Right renal pelvis (tissue), 4 donors: ENCODE data around the gene TMEM217. TPM values are rescaled to one million over a fixed set of nuclear protein-coding genes. Genes with fewer than 3 reads are reported as not detected.

ENCODE experiments used
- DNase-seq, 4 donors: peaks; one replicate each; pipeline ENCODE4 v3.0.0-alpha.2; 2013; ENCODE audit warnings: low read depth in 4 of 4, low spot score in 3 of 4, missing footprints in 1 of 4
- polyA plus RNA-seq, 4 donors: library from polyadenylated mRNA; unstranded; fragments of 120-200 nt; gene quantifications; one replicate each; pipeline ENCODE4 v1.2.1, GENCODE V29; 2013; ENCODE audit not compliant: insufficient read length in 4 of 4

The TMEM217 gene
- polyA plus RNA-seq, 4 donors, result 1.1 to 2.2 (median 1.6) TPM

DNA sequence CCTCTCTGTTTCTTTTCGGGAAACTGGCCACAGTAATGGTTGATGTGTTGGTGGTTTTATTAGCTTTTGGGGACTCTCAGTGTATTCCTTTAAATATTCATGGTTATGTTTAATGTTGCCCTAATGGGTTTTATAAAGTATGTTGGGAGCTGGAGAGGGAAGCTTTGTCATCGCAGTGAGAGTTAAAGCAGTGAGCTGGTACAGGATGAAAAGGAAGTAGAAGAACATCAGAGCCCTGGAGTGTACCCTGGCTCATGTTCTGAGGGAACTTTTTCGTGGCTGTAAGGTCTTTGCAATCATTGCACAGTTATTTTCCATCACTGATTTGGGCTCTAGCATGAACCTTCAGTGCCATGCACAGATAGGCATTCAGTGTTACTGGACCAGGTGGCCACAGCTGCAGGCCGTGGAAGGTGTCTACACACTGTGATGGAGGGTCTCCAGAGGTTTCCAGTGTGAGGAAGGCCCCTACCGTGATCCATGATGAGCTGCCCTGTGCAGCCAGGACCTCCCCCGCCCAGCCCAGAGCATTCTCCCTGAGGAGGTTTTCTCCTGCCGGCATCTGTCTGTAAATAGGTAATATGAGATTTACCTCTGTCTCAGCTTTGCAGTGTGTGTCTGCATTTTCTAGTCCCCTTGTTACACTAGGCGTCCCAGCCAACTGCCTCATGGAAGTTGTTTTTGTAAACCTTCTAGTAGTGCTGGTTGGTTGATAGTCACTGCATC lies 22.4 kb upstream of the TMEM217 start:
- no peak for DNase-seq

DNA sequence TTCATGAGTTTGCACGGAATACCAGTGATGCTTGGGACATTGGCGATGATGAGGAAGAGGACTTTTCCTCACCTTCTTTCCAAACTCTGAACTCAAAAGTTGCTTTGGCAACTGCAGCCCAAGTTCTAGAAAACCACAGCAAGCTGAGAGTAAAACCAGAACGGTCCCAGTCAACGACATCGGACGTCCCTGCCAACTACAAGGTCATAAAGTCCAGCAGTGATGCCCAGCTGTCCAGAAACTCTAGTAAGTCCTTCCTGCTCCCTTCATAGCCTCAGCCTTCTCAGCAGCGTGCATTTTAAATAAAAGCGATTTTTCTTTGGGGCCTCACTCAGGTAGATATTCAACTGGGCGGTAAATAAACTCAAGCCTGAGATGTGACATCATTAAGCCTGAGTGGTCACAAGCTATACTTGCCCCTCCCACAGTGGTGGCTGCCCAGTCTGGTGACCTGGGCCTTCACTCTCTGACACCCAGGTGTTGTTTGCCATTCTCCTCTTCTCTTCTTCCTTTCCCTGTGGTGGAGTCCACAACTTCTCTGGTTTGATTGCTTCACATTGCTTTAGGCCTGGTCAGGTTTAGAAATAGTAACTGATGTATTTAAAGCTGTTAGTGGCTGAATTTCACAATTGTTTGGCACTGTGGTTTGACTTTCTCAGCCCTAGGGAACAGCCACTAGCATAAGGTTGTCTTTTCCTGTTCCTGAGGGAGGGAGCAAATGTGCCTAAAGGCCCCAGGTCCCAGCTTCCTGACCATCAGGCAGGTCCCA lies 21.6 kb upstream of the TMEM217 start:
- DNase-seq, result no peak

DNA sequence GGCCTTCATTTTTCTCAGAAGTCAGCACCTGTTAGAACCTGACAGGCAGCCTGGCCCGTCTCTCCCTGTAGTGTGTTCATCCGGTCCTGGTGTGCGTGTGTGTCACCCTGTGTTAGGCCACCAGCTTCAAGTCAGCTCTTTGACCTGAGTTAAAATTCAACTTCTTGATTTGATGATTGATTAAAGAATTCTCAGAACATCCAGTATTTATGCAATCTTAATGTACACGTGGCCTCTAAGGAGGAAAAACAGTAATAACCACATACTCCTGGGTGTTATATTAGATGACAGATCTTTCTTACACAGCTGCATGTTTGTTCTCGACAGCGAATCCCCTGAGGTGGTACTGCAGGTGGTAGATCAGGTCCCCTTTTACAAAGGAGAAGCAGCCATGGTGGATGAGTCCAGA lies 19.1 kb upstream of the TMEM217 start:
- no peak for DNase-seq

- DNase-seq, result no peak
Observed at GRCh38 chr6:37275350-37275749, 17.4 kb upstream of the TMEM217 start.

- DNase-seq, result peak in 3 of 4 donors; percentile 44 to 62 (median 62)
Observed at GRCh38 chr6:37273690-37274089, 15.7 kb upstream of the TMEM217 start.

- DNase-seq, result no peak
Observed at GRCh38 chr6:37272834-37273566, 15.1 kb upstream of the TMEM217 start.

DNA sequence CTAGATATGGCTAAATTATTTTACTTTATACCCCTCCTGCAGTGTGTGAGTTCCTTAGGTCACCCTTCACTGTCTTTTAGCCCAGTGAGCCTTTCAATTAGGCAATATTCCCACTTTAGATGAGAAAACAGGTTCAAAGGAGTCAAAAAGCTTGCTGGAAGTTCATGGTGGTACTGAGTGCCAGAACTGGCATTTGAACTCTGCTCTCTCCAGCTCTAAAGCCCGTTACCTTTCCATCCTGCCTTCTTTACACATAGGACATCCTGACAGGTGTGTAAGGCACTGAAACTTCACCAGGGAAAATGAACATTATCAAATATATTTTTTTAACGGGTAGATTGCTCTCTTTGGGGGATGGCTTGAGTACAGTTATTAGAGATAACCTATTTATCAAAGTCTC lies 11.2 kb upstream of the TMEM217 start:
- no peak for DNase-seq

GRCh38 chr6:37265860-37266259 lies 7.9 kb upstream of the TMEM217 start:
- no peak for DNase-seq

DNA sequence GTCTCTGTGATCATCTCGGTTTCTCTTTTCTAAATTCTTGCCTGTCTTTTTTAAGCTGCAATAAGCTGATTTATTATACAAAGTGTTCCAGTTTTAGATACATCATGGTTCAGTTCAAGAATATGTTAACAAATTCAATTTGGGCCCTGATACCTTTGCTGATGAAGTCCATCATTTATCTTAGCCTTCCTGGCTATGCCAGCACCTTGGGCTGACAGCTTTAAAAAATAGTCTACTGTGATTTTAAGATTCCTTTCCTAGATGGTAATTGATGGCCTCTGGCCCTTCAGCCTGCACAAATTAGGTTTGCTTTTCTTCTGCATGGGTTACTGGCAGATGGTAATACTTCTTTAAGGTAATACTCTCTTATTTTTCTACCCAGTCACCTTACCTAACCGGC lies 7.1 kb upstream of the TMEM217 start:
- no peak for DNase-seq

GRCh38 chr6:37262446-37263026 lies 4.6 kb upstream of the TMEM217 start:
- DNase-seq, result no peak

DNA sequence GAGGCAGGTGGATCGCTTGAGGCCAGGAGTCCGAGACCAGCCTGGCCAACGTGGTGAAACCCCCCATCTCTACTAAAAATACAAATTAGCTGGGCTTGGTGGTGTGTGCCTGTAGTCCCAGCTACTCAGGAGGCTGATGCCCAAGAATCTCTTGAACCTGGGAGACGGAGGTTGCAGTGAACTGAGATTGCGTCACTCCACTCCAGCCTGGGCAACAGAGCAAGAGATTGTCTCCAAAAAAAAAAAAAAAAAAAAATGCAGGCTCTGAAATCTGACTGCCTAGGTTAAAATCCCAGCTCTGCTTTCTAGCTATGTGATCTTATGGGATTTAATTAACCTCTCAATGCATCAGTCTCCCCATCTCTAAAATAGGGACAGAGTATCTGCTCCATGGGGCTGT lies 3.3 kb upstream of the TMEM217 start:
- no peak for DNase-seq

- DNase-seq, result no peak
Observed at GRCh38 chr6:37260444-37260843, 2.5 kb upstream of the TMEM217 start.

GRCh38 chr6:37260040-37260439 lies 2.1 kb upstream of the TMEM217 start:
- no peak for DNase-seq

GRCh38 chr6:37259191-37259590 lies 1.2 kb upstream of the TMEM217 start:
- DNase-seq, result no peak

- no peak for DNase-seq
Observed at GRCh38 chr6:37258405-37259105, 611 bp upstream of the TMEM217 start.

GRCh38 chr6:37257320-37257633 lies 667 bp downstream of the TMEM217 start:
- DNase-seq, result no peak

DNA sequence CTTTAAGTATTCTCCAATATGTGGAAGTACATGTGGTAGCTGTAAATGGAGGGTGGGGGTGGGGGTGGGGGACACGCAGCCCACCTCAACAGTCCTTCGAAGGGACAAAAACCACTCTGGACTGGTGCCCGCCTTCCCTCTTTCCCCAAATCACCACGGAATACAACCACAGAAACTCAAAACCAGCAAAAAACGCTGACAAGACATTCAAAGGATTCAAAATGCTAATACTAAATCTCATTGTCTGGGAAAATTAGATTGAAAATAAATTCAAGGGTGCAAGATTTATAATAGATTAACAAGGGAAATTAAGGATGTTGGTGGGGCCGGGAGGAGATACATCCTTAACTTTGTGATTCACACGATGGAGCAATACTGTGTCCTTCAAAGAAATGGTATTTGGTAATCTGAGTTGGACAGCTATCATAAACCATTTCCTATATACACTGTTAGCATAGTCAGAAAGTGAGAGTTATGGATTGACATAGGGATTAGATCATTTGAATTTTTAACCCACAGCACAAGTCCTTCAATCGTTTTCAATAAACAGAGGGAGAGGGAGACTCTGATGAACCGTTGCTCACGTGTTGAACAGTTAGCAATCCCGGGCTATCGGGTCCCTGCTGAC lies 1.1 kb downstream of the TMEM217 start:
- no peak for DNase-seq

DNA sequence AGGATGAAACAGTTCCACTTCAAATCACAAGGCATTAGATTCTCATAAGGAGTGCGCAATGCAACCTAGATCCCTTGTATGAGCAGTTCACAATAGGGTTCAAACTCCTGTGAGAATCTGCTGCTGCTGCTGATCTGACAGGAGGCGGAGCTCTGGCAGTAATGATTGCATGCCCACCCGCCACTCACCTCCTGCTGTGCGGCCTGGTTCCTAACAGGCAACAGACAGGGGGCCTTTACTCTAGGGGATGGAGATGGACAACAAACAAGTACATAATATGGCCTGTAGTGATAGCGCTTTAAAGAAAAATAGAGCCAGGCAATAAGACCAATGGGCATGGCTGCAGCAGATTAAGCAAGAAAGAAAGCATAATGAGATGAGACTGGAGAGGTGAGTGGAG lies 3.1 kb downstream of the TMEM217 start:
- no peak for DNase-seq

GRCh38 chr6:37253486-37254007 lies 4.4 kb downstream of the TMEM217 start:
- no peak for DNase-seq

- no peak for DNase-seq
Observed at GRCh38 chr6:37251211-37251780, 6.6 kb downstream of the TMEM217 start.
